GM19239 (cell line): Measurements from ENCODE around the gene RABGEF1.
"Not testable (repeated sequence)": the region's sequence is repeated elsewhere in the genome, so short reads cannot be mapped to it uniquely, and the experiment has no call there.

Experiments used
- DNase-seq: peaks from one replicate; pipeline ENCODE4 v3.0.0; 2011; ENCODE audit warnings: low spot score; ENCODE audit not compliant: insufficient read length
- FAIRE-seq: peaks from 2 replicates; lab custom pipeline; 2011; peaks lifted over from hg19 to GRCh38; lab: Jason Lieb, UNC

RABGEF1 gene

DNA sequence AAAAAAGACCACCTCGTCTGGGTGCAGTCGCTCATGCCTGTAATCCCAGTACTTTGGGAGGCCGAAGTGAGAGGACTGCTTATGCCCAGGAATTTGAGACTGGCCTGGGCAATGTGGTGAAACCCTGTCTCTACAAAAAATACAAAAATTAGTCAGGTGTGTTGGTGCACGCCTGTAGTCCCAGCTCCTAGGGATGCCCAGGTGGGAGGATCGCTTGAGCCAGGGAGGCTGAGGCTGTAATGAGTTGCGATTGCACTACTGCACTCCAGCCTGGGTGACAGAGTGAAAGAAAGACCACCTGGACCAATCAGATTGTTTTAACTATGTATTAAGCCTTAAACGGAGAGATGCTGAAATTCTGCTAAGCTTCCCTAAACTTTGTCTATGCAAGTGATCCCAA, 103.0 kb downstream of the RABGEF1 start:
- not testable (repeated sequence) for DNase-seq, FAIRE-seq

DNA sequence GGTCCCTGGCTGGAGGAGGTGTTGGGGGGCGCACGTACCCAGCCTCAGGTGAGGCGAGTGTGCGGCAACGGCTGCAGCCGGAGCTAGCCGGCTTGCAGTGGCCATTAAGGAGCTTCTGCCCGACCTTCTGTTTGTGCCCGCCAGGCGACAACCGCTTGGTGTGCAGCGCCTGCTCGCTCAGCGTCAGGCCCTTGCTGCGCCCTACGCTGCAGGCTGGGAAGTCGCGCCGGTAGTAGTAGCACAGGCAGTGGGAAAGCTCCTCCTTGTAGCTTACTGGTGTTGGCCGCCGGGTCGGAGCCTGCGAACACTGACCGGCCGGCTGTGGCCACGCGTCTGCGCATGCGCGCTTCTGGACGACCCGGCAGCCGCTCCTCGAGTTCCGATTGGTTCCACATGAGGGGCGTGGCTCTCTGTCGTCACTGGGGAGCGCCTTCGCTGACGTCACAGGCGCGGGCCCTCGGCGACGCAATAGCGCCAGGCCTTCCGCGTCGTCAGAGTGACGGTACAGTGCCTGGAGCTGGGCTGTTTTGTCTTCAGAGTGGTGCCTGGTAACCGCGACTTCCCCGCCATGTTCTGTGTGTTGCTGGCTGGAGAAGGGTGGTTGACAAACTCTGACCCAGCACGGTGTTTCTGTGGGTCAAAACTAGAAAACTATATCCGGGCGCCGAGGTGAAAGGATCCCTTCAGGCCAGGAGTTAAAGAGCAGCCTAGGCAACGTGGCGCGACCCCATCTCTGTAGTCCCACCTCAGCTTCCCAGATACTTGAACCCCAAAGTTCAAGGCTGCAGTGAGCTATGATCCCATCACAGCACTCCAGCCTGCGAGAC, 104.2 kb downstream of the RABGEF1 start:
- FAIRE-seq (peak; percentile 90), DNase-seq (peak; percentile 94)

DNA sequence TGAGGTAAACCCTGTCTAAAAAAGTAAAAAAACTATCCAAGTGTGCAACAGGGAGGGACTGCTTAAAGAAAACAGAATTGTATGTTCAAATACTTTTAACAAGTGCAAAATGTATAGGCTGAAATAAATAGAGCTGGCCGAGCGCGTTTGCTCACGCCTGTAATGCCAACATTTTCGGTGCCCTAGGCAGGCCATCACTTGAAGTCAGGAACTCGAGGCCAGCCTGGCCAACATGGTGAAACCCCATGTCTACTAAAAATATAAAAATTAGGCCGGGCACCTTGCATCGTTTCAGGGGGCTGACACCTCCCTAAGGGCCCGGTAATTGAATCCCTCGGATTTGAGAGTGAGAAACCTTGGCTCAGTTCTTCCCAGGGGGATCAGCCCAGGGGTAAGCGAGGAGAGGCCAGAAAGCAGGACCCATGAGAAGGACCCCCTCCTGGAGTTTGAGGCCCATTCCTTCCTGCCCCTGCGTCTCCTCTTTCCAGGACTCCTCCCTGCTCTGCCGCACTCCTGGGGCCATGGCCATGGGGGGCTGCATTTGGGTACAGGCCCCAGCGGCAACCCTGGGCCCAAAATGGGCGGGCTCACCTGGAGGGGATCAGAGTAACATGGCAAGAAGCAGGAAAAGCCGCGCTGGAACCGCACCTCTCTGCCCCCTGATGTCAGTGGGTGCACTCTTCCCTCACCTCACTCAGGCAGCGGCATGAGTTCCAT, 105.0 kb downstream of the RABGEF1 start:
- DNase-seq, result no peak
- FAIRE-seq, result no peak

DNA sequence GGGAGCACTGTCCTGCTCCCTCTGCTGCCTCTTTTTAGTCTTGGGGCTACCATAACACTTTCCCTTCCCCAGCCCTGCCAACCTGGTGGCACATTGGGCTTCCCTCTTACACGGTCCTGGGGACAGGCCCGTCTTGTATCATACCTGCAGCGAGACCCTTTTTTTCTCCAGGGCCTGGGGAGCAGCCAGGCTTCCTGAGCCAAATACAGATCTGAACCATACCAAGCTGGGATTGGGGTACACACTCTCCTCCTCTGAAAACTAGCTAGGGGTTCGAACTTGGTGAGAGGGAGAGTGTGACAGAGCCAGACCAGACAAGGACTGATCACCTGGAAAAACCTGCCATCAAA, 105.5 kb downstream of the RABGEF1 start:
- not testable (repeated sequence) for DNase-seq, FAIRE-seq

DNA sequence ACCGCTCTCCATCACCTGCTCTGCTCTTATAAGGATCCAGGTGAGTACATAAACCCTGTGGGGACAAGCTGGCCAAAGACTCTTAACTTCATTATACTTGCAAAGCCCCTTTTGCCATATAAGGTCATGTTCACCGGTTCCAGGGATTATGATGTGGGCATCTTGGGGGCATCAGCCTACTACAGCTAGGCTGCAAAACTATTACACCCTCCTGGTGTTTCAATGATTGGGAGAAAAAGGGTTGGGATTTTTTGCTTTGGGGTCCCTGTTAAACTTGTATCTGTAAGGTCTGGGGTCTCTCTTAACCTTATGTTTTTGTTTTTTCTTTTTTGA, 107.0 kb downstream of the RABGEF1 start:
- DNase-seq, FAIRE-seq: not testable (repeated sequence)

DNA sequence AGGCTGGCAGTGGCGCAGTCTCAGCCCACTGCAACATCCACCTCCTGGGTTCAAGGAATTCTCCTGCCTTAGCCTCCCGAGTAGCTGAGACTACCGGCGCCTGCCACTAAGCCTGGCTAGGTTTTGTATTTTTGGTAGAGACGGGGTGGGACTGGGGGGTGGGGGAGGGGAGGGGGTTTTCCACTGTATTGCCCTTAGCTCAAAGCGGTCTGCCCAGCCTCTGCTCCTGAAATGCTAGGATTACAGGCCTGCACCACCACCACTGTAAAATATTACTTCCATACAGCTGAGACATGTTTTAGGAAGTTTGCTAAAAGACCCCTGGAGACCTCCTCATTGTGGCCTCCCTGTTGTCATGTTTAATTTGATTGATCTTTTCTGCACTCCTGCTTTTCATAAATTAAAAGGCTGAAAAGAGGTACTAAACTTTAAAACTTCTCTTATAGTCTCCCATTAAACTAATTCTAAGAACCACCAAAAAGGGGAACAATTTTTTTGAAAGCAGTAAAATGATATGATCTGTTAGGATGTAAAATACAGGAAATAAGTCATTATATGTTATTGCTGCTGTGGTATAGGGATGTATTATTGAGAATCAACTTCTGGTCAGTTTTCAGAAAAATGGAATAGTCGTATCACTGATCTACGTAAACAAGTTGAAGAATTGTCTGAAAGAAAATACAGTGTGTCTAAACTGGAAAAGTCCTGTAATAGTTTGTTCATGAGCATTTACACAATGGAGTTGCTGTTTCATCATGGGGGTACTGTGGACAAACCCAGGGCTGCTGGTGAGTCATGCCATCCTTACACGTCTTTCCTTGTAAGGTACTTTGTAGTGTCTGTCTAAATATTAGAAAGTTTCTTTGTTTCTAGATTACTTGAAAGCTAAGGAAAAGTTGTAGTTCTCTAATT, 107.6 kb downstream of the RABGEF1 start:
- DNase-seq (no peak), FAIRE-seq (no peak)

DNA sequence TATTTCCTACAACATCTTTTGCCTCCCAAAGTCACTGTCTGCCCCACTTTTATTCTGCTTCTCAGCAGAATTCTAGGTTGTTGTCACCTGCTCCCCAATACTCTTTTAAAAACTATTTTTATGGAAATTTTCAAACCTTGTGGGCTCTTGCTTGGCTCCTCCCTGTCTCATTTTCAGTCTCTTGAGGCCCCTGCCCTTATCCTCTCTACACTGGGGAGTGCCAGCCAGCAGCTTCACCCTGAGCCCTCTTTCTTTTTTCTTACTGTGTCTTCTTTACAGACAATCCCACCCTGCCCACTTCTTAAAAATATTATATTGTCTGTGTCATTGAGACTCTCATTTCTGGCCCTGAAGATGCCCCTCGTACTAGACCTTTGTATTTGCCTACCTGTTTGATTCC, 118.8 kb downstream of the RABGEF1 start:
- no peak for FAIRE-seq
- no peak for DNase-seq

DNA sequence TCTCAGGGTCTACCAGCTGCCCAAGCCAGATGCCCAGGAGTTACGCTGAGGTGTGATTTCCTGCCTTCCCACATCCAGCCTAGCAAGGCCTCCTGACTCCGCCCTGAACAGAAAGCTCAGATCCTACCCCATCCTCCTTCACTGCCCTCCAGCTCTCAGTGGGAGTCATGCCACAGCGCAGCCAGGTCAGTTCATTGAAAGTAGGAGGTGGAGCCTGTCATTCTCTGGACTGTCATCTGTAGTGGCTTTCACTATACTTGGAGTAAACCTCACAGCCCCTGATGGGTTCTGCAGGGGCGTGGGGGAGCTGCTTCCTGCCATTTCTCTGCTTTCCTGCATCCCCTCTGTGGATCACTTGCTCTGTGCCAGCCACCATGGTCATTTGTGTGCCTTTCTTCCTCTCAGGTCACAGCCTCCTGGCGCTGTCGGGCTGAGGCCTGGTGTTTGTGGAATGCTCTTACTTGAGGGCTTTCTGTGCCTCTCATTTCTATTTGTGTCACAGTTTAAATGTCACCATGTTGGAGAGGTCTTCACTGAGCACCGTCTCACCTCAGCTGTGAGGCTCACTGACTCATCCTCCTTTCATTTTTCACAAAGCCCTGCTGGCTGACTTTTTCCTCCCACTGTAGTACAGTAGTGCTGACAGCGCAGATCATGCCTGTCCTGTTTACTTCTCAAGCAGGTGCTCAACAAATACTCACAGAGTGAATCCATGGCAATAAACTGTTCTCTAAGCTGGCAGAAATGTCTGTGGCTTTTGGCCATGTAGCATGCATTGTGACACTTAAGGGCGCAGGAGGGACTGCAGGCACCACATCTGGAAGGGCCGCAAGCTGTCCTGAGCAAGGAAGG, 119.5 kb downstream of the RABGEF1 start:
- DNase-seq (no peak), FAIRE-seq (no peak)

DNA sequence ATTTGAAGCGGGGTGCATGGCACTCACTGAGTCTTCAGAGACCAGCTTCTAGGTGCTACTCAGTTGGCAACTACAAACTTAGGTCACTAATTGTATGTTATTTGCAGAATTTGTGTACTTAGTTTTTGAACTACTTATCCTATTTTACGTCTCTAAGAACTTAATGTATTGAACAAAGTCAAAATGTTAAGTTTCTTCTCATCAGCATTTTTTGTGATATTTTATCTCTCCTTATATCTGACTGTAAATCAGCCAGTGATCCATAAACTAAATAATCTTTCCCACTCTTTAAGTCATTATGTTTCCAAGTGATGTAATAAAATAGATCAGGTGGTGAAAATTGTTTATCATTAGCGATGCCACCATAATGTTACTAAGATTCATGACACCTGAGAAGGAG, 120.2 kb downstream of the RABGEF1 start:
- DNase-seq, result no peak
- no peak for FAIRE-seq
